SW 1271 (cell line): ENCODE results near the gene DENND1B.
"Not testable (repeated sequence)": the region's sequence is repeated elsewhere in the genome, so short reads cannot be mapped to it uniquely, and the experiment has no call there.

Experiments
- DNase-seq, 2 experiments: peaks; one replicate each; lab custom pipeline; 2025; lab: John Stamatoyannopoulos, UW

Gene DENND1B

DNA sequence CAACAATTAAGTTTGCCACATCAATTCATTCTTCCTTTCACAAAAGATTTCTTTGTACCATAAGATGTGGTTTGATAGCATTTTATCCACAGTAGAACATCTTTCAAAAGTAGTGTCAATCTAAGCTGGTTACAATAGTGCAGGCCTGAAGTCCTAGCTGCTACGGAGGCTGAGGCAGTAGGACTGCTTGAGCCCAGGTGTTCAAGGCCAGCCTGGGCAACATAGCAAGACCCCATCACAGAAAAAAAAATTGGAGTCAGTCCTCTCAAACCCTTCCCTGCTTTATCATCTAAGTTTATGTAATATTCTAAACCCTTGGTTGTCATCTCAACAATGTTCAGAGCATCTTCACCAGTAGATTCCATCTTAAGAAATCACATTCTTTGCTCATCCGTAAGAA lies 31.7 kb downstream of the DENND1B start:
- no peak for DNase-seq

DNA sequence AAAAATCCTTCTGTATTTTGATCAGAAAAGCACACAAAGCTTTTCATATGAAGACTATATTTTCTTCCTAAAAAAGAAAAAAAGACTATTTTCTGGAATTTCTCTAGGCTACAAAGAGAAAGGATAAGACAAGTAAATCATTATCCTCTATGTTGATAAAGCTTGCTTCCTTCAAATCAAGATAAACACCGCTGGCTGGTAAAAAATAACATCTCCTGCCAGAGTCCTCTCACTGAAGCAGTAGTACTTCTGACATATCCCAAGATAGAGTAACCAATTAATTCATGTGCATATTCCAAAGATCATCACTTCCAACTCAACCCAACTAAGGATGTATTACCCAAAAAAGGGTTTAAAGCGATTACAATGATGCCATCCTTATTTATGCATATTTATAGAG lies 34.3 kb downstream of the DENND1B start:
- DNase-seq: no peak

DNA sequence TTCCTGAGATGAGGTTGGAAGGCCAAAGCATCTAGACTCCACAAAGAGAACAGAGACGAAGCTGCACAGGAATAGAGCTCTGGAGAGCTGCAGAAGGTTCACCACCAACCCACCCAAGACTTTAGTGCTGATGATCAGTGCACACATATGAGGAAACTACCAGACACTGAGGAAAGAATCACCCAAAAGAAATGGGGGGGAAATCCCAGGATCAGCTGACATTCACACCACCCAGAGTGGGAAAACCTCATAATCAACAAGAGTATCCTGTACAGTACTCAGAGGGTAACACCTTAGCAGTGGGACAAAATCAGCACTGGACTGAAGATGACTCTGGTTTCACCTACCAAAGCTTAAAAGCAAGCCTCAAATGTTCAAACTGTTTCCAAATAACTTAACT lies 36.4 kb downstream of the DENND1B start:
- no peak for DNase-seq

DNA sequence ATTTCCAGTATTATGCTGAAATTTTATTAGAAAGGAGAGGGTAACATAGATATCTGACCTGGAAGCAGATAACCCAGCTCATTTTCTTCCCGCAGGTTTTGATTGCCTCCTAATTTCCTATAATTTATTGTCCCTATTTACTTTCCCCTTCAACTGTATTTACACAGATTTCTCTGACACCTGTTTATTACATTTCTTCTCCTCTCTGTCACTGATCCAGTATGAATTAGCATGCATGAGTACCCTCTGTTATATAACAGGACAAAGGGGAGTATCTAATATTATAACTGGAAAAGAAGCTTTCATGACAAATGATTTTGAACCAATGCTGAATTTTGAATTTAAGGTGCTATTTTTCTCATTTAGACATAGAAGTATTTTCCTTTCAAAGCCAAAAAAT lies 37.4 kb downstream of the DENND1B start:
- no peak for DNase-seq

DNA sequence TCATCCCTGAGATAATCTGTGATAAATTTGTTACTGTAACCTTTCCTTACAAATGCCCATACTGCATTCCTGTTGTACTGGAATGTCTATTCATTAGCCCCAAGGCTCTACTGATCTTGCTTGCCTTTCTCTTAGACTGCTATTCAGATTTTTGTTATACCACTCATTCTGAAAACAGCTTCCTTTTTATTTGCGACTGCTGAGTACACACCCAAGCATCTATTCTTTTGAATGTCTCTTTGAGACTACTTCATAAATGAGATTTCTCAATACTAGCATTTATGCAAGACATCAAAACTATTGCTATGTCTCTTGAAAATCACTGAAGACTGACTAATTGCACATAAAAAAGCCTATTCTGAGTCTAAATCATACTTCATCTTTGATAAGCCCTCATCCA lies 38.6 kb downstream of the DENND1B start:
- DNase-seq: no peak

DNA sequence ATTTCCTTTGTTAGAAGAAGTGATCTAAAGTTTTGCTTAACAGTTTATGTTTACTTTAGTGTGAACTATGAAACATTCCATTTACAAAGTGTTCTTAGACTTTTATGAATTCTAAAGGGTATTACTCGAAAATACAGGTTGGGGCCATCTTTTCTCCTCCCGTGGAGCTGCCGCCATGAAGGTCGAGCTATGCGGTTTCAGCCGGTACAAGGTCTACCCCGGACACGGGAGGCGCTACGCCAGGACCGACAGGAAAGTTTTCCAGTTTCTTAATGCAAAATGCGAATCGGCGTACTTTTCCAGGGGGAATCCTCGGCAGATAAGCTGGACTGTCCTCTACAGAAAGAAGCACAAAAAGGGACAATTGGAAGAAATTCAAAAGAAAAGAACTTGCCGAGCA lies 39.8 kb downstream of the DENND1B start:
- DNase-seq: no peak

DNA sequence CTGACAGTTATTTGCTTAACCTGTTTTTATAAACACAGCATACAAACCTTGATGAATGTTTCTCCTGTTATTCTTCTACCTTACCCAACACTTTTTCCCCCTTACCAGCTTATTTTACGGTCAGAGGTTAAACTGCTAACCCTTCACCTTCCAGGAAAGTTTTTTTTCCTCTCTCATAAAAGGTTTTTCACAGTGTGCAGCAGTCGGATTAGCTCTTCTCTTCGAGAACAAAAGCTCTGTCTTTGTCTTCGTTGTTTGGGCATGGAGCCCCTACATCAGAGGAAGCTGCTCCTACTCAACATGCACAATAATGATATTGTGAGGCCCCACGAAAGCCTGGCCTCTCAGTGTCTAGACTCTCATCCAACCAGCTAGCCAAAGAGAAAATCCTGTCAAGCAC lies 42.0 kb downstream of the DENND1B start:
- DNase-seq: no peak

DNA sequence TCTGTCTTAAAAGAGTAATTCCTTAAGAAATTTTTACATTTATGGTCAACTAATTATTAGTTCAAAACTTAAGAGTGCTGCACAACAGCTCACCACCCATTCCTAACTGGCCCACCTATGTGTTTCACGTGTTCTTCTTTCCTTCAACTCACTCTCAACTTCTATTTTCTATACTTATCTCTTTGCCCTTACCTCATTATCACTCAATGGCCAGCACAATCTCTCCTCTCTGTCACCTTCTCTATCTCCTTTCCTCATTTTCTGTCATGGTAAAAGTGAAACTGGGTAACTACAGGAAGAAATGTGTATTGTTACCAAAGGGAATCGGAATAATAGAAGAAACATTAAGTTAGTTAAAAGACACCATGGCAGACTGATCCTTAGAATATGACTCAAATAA lies 43.1 kb downstream of the DENND1B start:
- no peak for DNase-seq

DNA sequence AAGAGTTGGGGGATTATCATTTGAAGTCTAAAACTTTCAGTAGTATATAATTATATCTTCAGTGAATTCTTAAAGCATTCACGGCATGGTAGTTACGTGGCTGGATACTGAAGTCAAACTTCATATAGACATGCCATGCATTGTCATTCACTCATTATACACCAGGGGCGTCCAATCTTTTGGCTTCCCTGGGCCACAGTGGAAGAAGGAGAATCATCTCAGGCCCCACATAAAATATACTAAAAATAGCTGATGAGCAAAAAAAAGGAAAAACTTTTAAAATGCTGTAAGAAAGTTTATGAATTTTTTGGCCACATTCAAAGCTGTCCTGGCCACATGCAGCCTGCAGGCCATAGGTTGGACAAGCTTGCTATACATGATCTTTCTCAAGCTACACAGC lies 43.8 kb downstream of the DENND1B start:
- no peak for DNase-seq

DNA sequence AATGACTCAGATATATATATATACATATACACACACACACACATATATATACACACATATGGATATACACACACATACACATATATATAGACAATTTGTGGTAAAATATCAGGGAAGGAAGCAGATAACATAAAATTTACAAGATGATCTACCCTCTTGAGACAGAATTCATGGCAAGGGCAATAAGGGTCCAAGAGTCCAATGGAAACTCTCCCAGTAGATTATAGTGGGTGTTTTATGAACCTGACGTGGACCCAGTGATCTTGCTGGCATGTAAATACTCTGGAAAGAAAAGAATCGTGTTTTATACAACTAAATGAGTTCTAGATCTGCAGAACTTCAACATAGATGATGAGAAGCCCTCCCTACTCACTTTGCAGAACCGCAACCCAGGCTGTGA lies 49.3 kb downstream of the DENND1B start:
- DNase-seq: no peak

DNA sequence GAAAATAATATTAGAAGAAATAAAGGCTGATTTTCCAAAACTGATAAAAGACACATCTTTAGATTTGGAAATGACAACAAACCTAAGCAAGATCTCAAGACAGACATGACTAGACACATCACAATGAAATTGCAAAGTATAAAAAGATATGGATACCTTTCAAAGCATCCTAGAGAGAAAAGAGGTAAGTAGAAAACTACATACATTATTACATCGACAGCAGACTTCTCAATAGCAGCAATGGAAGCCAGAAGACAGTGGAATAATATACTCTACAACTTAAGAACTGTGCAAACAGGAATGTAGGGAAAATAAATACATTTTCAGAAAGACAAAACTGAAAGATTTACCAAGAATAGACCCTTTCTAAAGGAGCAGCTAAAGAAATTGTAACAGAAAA lies 50.2 kb downstream of the DENND1B start:
- DNase-seq: peak in 1 of 2 experiments; percentile 15

DNA sequence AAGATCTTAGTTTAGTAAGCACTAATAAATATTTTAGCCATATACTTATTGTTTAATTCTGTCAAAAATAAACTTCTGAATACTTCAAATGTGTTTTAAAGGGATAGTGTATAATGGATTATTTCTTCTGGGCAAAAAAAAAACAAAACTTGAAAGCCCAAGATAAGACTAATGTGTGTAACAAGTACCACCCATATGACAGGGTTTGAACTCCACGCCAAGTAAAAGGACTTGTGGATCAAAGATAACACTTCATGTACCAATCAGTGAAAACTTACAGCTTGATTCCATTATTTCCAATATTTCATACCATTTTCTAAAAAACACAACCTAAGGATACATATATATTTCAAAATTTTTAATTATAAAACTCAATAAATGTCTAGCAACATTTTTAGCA lies 59.5 kb downstream of the DENND1B start:
- no peak for DNase-seq

DNA sequence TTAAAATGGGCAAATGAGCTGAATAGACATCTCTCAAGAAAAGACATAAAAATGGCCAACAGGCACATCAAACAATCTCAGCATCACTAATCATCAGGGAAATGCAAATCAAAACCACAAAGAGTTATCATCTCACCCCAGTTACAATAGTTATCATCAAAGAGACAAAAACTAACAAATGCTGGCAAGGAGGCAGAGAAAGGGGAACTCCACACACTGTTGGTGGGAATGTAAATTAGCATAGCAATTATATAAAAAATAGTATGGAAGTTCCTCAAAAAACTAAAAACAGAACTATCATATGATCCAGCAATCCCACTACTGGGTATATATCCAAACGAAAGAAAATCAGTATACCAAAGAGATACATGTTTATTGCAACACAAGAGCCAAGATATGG lies 68.7 kb downstream of the DENND1B start:
- DNase-seq: no peak

DNA sequence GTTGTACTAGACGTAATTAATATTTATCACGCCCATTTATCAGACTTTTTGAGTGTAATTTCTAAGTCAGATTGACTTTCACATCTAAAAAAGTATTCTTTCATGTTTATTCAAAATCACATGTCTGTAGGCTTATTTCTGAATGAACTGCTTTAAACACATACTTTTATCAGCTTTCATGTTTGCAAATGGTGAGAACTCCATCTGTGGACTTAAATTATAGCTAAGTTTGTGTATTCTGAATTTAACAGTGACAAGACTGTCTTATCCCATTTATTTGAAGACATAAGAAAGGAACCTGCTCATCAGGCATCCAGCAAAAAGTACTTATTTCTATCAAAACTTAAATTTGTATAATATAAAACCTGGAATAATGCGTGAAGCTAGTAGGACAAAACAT lies 69.3 kb downstream of the DENND1B start:
- no peak for DNase-seq

DNA sequence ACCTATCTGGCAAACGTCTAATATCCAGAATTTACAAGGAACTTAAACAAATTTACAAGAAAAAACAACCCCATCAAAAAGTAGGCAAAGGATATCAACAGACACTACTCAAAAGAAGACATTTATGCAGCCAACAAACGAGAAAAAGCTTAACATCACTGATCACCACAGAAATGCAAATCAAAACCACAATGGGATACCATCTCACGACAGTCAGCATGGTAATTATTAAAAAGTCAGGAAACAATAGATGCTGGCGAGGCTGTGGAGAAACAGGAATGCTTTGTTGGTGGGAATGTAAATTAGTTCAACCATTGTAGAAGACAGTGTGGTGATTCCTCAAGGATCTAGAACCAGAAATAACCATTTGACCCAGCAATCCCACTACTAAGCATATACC lies 74.6 kb downstream of the DENND1B start:
- DNase-seq: not testable (repeated sequence)

DNA sequence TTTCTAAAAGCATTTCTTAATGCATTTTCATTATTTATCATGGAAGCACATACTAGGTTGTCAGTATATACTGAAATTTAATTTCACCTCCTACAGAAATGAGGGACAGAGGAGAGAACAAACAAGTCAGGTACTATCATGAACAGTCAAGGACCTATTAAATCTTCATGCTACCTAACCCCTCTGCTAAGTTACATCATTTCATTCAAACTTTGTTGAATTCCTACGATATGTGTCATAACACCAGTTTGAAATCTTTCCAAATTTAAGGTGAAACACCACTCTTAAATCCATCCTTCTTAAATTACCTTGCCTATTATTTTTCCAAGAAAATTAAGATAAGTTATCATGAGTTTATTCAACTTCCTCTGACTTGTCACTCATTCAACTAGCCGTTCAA lies 78.9 kb downstream of the DENND1B start:
- DNase-seq: no peak

DNA sequence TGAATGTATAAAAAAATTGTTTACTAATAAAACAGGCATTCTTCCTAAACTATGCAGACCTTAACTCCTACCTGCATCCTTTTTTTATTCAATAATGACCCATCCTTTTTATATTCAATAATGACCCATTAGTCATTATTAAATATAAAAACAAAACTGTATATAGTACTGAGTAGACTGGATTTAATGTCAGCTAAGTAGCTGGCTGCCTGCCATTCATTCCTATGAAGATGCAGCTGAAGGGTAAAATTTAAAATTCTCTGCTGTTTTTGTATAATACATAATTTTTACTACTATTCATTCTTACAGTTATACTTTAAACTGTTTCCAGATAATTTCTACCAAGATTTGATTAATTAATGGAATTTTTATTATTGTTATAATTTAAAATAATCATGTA lies 79.3 kb downstream of the DENND1B start:
- no peak for DNase-seq

DNA sequence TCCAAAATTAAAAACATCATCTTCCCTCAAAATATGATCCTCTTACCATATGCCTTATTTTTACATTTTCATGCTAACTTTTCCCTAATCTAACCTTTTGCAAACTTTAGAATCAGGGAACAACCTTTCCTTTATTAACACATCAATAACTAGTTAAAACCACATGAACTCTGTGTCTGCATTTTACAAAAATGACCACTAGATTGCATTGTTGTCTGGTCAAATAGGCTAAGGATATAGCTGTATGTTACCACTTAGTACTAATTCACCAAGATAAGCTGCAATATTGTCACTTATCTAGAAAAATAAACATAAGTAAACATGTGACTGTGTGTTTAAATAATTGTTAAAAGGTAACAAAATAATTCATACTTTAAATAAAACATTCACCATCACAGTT lies 82.3 kb downstream of the DENND1B start:
- DNase-seq: no peak

DNA sequence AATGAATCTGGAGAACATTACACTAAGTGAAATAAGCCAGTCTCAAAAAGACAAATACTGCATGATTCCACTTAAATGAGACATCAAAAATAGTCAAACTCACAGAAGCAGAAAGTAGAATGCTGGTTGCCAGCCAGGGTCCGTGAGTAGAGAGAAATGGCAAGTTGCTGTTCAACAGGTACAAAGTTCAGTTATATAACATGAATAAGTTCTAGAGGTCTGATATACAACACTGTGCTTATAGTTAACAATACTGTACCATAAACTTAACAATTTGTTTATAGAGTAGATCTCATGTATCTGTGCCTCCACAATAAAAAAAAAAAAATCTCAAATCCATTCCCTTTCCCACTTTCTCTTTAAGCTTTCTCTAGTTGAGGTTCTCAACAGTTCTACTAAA lies 83.5 kb downstream of the DENND1B start:
- DNase-seq: no peak

DNA sequence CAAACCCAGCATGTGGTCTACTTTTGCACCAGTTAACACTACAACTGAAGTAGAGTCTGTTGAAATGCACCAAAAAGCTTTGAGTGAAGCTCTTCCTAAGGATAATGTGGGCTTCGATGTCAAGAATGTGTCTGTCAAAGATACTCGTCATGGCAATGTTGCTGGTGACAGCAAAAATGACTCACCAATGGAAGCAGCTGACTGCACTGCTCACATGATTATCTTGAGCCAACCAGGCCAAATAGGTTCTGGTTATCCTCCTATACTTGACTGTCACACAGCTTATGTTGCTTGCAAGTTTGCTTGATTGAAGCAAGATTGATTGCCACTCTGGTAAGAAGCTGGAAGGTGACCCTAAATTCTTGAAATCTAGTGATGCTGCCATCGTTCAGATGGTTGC lies 85.2 kb downstream of the DENND1B start:
- no peak for DNase-seq

DNA sequence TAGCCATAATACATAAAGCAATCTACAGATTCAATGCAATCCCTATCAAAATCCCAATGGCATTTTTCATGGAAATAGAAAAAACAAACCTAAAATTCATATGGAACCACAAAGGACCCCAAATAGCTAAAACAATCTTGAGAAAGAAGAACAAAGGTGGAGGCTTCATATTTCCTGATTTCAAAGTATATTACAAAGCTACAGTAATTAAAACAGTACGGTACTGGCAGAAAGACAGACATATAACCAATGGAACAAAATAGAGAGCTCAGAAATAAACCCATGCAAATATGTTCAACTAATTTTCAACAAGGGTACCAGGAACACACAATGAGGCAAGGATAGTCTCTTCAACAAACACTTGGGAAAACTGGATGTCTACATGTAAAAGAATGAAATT lies 87.0 kb downstream of the DENND1B start:
- DNase-seq: no peak

DNA sequence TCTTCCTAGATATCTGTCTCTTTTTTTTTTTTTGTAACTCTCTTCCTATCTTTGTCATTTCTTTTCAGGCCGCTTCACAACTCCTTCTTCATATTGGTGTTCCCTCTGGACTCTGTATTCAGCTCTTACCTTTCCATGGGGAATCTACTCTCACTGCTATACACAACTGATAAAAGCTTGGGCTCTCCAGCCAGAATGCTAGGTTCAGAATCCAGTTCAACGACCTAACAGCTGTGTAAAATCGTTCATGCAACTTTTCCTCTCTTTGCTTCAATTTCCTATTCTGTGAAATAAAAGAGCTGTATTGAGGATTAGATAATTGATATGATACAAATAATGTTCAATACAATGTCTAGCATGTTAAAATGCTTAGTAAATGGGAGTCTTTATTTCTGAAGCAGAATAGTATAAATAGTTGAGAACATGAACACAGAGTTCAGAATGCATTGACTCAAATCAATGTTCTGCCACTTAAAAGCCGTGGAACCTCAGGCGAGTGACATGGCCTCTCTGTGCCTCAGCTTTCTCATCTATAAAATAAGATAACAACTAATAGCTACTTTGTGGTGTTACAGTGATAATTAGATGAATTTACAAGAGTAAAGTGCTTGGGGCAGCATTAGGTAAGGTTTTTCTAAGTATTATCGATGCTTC lies 88.5 kb downstream of the DENND1B start:
- DNase-seq: no peak

DNA sequence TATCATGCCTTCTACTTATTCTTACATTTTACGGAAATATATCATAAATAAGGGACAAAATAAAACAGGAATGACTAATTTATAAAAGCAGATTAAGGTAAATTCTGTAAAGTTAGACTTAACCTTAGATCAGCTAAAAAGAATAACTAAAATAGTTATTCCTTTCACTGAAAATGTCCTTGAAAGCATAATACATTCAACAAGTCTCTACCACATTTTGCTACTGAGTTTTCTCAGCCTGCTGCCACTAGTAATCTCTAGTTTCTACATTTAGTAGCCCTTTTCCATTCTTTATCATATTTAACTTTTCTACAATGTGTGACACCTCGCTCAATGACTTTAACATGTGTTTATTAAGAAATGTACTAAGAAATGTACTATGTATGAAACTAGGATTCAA lies 89.0 kb downstream of the DENND1B start:
- DNase-seq: no peak

DNA sequence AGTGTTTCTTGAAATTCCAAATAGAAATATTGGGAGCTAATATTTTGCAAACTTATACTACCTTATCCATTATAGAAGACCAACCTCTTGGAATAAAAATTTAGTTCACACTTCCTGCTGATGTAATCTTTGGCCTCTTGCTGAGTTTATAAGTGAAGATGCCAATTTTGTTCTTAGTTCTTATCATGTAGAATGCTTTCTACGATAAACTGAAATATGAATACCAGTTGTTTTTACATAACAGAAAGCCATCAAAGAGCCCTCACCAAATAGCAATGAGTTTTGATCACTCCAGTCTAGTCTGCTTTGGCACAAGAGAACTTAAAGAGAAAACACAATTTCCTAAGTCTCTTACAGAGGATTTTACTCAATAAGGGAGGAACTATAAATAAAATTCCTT lies 89.5 kb downstream of the DENND1B start:
- DNase-seq: no peak
